ENCODE measurements around the gene SLC6A6.

SLC6A6 gene

DNA sequence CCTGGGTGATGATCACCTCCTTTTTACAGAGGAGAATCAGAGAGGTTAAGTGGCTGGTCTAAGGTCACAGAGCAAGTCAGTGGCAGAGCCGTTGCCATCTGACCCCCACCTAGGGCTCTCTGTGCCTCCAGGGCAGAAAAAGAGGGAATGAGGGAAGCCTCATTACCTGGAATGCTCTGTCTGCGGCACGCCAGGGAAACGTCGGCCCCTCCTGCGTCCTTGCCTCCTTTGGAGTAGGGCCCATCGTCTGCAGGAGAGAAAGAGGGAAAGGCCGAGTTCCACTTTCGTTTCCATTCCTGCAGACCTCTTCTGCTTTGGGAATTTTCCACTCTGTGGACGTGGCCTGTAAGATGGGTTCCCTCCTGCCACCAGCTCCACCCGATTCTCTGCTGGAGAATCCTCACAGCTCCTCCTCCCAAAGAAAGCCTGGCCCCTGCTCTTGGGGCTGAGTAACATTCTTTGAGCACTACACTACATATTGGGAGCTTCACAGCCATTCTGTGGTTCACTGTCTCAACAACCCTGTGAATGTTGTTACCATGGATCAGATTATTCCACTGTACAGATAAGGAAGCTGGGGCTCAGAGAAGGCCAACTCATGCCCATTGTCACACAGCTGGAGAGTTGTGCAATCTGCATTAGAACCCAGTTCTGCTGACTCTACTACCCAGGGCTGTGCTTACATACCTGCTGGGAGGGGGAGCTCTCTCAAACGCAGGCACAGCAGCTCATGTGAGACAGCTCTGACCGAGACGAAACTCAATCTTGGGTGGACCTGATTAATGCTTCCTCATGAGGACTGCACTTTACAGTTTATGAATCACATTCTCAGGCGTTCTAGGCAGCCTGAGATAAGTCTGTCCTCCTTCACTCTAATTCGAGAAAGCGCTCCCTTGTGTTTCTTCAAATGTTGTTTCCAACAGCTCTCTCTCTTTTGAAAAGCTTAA is 123.6 kb downstream of the SLC6A6 start:
- DNase-seq, result no peak

DNA sequence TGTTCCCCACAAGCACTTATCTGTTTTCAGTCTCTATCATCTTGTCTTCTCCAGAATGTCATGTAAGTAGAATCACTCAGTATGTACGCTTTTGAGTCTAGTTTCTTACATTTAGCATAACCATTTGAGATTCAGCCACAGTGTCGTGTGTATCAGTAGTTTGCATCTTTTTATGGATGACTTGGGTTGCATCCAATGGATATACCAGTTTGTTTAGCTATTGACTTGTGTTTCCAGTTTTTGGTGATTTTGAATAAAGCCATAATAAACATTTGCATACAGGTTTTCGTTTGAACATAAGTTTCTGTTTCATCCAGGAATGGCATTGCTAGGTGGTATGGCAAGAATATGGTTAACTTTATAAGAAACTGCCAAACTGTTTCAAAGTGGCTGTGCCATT is 125.7 kb downstream of the SLC6A6 start:
- no peak for DNase-seq

DNA sequence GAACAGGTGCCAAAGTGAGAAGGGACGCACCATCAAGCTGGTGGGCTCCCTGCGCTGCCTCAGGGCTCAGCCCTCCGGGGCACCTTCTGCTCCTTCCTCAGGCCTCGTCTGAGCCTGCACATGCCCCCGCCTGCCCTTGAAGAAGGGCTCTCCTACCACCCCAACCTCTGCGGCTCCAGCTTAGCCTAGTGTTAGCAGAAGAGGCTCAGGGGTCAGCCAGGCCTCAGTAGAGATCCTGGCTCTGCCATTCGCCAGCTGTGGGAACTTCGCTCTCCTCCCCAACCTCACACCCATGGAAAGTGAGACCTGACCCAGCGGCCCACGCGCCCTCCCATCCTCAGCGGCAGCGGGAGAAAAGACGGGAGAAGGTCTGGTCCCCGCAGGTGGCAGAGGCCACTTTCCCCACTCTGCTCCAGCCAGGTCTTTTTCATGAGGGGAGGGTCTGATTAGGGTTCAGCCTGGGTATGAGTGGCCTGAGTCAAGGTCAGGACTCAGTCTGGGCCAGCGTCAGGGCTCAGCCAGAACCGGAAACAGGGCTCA is 129.5 kb downstream of the SLC6A6 start:
- DNase-seq, result no peak

GRCh38 chr3:14532691-14533456 is 130.5 kb downstream of the SLC6A6 start:
- no peak for DNase-seq

DNA sequence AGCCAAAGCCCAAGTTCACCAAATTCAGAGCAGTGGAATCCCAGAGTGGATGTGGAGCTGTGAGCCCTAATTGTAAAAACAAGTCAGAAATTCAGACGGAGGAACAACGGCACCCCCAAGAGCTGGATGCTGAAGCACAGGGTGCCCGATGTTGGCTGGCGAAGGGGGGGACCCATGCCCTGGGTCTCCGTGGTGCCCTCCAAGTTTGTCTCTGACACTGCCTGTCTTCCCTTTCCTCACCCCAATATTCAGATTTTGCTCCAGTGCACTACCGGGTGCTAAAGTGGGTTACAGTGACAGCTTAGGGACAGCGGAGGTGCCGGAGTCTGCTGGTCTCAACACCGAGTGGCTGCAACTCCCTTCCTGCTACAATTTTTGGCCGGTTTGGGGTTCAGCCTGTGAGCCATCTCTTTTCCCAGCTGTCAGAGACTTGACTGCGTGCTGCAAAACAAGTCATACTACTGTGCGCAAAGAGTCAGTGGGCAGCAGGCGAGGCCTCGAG is 131.1 kb downstream of the SLC6A6 start:
- no peak for DNase-seq

DNA sequence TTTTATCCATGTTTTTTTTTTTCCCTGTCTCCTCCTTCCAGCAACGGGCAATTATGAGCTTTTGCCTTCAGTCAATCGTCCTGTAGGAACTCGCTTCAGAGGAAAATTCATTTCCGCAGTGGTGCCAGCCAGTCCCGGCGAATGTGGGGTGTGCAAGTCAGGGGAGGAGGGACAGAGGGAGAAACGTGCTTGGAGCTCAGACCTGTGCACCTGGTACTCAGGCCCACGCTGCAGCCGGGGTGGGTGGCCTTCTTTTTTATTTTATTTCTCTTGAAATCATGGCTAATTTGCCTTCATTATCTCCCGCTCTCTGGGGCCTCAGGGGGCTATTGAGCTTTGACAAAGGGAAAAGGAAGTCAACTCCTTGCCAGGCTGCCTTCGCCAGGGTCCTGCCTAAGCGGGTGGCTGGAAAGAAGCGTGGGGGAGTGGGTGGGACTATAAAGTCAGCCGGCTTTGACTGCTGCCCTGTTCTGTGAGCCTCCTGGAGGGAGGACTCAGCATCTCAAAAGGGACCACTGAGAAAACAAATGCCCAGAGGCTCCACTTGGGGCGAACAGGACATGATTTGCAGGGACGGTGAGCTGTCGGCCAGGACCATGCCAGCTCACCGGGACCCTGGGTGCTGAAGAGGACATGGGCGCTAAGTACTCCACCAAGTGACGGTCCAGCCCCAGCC is 132.2 kb downstream of the SLC6A6 start:
- no peak for DNase-seq

DNA sequence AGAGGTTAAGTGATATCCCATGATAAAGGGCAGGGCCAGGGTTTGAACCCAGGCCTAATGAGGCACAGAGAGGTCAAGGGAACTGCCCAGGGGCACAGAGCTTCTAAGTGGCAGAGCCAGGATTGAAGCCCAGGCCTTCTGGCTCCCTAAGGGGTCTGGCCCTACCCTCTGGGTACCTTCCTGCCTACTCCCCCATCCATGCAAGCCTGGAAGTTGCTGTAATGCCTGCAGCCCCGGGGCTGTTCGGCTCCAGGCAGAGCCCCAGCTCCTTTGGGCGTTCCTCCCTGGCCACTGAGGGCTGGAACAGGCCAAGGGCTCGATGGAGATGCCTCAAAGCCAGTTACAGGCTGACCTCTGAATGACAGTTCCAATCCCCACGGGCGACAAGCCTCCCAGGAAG is 133.2 kb downstream of the SLC6A6 start:
- no peak for DNase-seq

GRCh38 chr3:14536055-14536815 is 133.8 kb downstream of the SLC6A6 start:
- no peak for DNase-seq

- DNase-seq, result no peak
Measured at GRCh38 chr3:14536837-14537589, 134.6 kb downstream of the SLC6A6 start.

DNA sequence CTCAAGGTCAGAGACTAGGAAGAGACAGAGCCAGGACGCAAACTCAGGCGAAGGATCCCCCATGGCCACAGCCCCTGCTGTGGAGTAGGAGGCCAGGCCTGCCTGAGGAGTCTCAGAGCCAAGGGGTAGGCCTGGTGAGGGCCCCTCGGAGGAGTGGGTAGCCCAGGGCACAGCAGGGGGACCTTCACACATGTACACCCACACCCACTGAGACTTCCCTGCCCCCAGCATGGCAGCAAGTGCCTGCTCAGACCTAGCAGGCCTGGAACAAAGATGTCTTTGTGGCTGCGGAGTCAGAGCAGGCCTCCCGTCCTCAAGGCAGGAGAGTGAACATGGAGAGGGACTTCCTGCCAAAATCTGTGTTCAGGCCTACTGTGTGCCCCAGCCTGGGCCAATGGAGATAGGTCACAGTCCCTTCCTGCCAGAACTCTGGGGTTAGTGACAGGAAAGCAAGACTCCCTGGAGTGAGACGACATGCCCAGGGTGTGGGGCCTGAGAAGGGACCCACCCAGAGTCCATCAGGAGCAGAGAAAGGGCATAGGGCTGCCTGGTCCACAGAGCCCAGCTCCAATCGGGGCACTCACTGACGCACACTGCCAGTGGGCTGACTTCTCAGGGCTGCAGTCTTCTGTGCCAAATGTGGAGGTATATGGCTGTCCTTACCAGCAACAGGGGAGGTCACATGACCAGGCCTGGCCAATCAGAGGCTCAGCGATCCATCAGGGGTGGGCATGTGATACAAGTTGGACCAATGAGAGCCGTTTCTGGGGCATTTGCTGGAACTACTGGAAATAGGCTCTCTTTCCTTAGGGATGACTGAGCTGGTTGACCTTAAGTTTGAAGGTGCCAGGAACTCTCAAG is 135.4 kb downstream of the SLC6A6 start:
- no peak for DNase-seq

DNA sequence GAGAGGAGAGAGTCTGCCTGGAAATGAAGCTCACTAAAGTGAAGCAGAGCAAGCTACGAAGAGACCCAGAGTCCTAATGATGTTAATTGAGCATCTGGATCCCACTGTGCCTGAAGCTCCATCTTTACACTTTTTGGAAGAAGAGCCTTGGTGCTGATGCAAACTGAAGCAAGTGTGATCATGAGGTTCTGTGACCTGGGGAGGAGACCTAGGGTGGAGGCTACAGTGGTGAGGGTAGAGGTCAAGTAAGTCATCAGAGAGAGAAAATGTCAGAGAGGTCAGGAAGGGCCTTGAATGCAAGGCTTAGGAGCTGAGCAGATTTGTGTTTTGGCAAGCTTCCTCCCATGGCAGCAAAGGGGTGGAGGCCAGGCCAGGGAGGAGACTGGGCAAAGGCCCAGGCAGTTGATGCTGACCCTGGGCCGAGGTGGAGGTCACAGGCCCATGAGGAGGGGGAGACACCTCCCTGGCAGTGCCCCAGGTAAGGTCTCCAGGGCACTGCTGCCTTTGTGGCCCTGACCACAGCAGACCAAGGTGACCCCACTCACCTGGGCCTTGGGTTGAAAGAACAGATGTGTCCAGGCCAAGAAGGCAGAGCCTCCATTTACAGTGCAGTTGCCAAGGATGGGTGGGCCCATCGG is 136.2 kb downstream of the SLC6A6 start:
- no peak for DNase-seq

All from activated T-cell treated with anti-CD3 and anti-CD28 coated beads, Interleukin-2, amount 50 U/mL, for 1 hour (primary cell).